ENCODE measurements around the gene PLIN5.
"Not testable (repeated sequence)": the region's sequence is repeated elsewhere in the genome, so short reads cannot be mapped to it uniquely, and the experiment has no call there.

Gene PLIN5

GRCh38 chr19:4567584-4568071 is 32.6 kb upstream of the PLIN5 start:
- peak; percentile 73 for TF ChIP-seq CTCF (IDR thresholded peaks at IDR 0.05; ENCODE audit: control insufficient read depth, extremely low read depth, insufficient read depth)
- no peak for DNase-seq (ENCODE audit: low read depth)

GRCh38 chr19:4566402-4567051 is 31.5 kb upstream of the PLIN5 start:
- no peak for DNase-seq (ENCODE audit: low read depth)
- no peak for TF ChIP-seq CTCF (IDR thresholded peaks at IDR 0.05; ENCODE audit: control insufficient read depth, extremely low read depth, insufficient read depth)
- no peak overlapping the region for H3K4me3 ChIP-seq (ENCODE audit: low read depth, low read length)

More at GRCh38 chr19:4567584-4568071, 32.6 kb upstream of the PLIN5 start:
- H3K4me3 ChIP-seq (ENCODE audit: low read depth, low read length): no peak overlapping the region

- DNase-seq (ENCODE audit: low read depth): not testable (repeated sequence)
Measured at GRCh38 chr19:4563562-4563961, 28.5 kb upstream of the PLIN5 start.

DNA sequence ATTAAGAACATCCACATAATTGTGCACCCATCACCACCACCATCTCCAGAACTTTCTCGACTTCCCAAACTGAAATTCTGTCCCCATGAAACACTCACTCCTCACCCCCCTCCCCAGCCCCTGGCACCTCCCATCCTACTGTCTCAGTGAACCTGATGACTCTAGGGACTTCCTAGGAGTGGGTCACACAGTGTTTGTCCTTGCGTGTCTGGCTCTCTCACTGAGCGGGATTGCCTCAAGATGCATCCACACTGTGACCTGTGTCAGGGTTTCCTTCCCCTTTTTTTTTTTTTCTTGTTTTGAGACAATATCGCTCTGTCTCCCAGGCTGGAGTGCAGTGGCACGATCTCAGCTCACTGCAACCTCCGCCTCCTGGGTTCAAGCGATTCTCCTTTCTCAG is 27.1 kb upstream of the PLIN5 start:
- DNase-seq (ENCODE audit: low read depth); H3K4me3 ChIP-seq (ENCODE audit: low read depth, low read length): not testable (repeated sequence)

More at GRCh38 chr19:4563562-4563961, 28.5 kb upstream of the PLIN5 start:
- H3K4me3 ChIP-seq (ENCODE audit: low read depth, low read length): not testable (repeated sequence)

DNA sequence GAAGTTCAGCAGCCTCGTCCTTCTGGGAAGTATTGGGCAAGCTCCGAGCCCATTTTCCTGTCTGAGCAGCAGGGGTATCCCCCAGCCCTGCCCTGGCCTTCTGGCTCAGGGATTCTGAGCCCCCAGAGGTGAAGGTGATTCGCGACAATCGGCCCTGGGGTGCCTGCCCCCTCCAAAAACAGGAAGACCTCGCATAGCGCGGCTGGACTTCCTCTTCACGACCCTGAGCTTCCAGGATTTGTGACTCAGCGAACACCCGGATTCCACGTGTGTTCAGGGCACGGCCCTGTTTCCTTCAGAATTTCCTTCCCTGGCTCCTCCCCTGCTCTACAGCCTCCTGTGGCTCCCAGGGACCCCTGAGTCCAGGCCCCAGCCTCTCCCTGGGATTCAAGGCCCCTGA is 24.5 kb upstream of the PLIN5 start, which contains the start of gene SEMA6B:
TSS of gene SEMA6B (minus strand) at position 116 of the 400 bp plus-strand sequence. CDS start 1,227 bp downstream, outside the sequence.
- TF ChIP-seq CTCF (IDR thresholded peaks at IDR 0.05; ENCODE audit: control insufficient read depth, extremely low read depth, insufficient read depth): no peak
- H3K4me3 ChIP-seq (ENCODE audit: low read depth, low read length): no peak within 1 kb of the TSS
- DNase-seq (ENCODE audit: low read depth): no peak

DNA sequence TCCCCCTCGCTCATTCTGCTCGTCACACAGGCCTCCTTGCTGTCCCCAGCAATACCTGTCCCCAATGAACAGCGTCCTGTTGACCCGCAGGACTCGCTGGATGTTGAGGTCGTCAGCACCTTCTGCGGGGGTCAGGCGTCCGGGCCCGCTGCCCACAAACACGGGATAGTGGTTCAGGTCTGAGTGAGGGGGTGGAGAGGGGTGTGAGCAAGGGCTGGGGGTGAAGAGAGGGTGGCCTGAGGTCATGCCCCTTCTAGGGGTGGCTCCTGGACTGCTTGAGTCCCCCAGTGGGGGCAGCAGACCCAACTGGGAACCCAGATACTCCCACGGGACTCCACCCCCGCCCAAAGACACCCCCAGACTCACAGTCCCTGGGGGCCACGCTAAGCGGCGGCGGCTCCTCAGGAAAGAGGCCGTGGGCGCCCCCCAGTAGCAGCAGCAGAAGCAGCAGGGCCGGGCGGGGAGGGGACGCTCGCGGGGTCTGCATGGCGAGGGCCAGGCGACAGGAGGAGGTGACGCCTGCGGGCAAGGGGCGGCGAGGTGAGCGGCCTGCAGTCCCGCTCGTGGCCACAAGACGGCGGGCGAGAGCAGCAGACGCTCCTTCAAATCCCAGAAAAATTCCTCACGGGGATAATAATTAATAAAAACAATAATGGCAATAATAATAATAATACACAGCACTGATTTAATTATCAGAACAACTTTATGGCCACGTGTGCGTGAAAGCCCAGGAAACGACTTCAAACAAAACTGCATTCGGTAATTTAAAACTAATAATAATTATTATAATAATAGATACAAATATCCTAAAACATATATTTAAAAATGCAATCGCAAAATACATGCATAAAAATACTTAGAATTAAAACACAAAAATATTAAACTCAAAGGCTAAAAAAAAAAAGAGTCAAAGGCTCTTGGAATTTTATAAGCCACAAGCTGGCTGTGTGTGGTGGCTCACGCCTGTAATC is 23.2 kb upstream of the PLIN5 start:
- no peak for DNase-seq (ENCODE audit: low read depth)
- H3K4me3 ChIP-seq (ENCODE audit: low read depth, low read length): no peak overlapping the region
- TF ChIP-seq CTCF (IDR thresholded peaks at IDR 0.05; ENCODE audit: control insufficient read depth, extremely low read depth, insufficient read depth): peak; percentile 96

DNA sequence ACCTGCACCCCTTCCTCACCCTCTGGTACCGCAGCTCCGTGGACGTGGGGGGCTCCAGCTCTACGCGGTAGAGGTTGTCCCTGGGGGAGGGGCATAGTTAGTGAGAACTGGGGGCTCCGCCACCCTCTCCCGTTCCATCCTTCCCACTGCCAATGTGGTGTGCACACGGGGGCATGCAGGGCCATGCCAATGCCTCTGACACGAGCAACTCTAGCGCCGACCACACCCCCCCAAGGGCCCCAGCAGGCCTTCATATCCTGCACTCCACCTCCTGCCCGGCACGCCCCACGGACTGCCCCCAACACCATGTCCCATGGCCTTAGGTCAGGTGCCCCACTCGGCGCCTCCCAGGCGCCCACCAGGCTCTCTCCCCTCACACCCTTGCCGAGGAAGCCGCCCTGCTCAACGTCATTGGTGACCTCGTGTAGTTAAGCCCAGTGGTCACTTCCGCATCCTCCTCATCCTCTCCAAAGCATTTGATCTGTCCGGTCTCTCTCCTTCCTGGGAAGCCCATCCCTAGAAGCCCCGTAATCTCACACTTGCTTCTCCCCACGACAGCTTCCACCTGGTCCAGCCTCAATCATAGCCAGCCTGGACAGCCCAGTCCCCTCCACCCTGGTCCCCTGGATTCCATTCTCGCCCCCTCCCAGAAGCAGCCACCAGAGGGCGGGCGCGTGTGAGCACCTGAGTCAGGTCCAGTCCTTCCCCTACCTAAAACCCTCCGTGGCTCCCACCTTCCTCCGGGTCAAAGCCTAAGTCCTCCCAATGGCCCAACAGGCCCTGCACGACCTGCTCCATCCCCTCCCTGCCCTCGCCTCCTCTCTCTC is 22.3 kb upstream of the PLIN5 start:
- TF ChIP-seq CTCF (IDR thresholded peaks at IDR 0.05; ENCODE audit: control insufficient read depth, extremely low read depth, insufficient read depth): 0 out of 2 replicates have a peak, but pooled peaks have one; percentile 12
- no peak for DNase-seq (ENCODE audit: low read depth)
- H3K4me3 ChIP-seq (ENCODE audit: low read depth, low read length): no peak overlapping the region
